Ishikawa (cell line): ENCODE results near the gene NT5DC4.

Experiments
- CEBPB ChIP-seq: IDR thresholded peaks from 2 replicates; pipeline ENCODE4 v1.6.1; 2012
- CREB1 ChIP-seq: IDR thresholded peaks from 2 replicates; pipeline ENCODE4 v1.6.1; 2012; ENCODE audit warnings: low read depth
- EGR1 ChIP-seq: IDR thresholded peaks from 2 replicates; pipeline ENCODE4 v1.6.1; 2012
- EP300 ChIP-seq: IDR thresholded peaks from 2 replicates; pipeline ENCODE4 v1.6.1; 2012; ENCODE audit warnings: borderline replicate concordance
- FOXM1 ChIP-seq: IDR thresholded peaks from 2 replicates; pipeline ENCODE4 v1.6.1; 2012; ENCODE audit warnings: low read depth, borderline replicate concordance
- MAX ChIP-seq: IDR thresholded peaks from 2 replicates; pipeline ENCODE4 v1.6.1; 2012
- NFIC ChIP-seq: IDR thresholded peaks from 2 replicates; pipeline ENCODE4 v1.6.1; 2012
- REST ChIP-seq: IDR thresholded peaks from 2 replicates; pipeline ENCODE4 v1.6.1; 2012; ENCODE audit warnings: low read depth, mild to moderate bottlenecking
- TAF1 ChIP-seq: IDR thresholded peaks from 2 replicates; pipeline ENCODE4 v1.6.1; 2012; ENCODE audit warnings: low read depth, mild to moderate bottlenecking
- TCF12 ChIP-seq: IDR thresholded peaks from 2 replicates; pipeline ENCODE4 v1.6.1; 2012; ENCODE audit warnings: low read depth
- USF1 ChIP-seq: IDR thresholded peaks from 2 replicates; pipeline ENCODE4 v1.6.1; 2012
- YY1 ChIP-seq: IDR thresholded peaks from 2 replicates; pipeline ENCODE4 v1.6.1; 2012; ENCODE audit warnings: low read depth
- ZBTB7A ChIP-seq: IDR thresholded peaks from 2 replicates; pipeline ENCODE4 v1.6.1; 2012; ENCODE audit warnings: low read depth

GRCh38 chr2:112749755-112750559, 29.1 kb downstream of the NT5DC4 start:
- TF ChIP-seq USF1 (no peak), MAX (no peak), NFIC (no peak), FOXM1 (no peak), EGR1 (no peak), CEBPB (no peak), CREB1 (no peak), EP300 (no peak), TCF12 (no peak), ZBTB7A (no peak), TAF1 (no peak), REST (no peak), YY1 (no peak)
